ENCODE data around the gene PLEKHG4B.

PLEKHG4B gene

GRCh38 chr5:162190-162564 is 70.2 kb downstream of the PLEKHG4B start:
- TF ChIP-seq CTCF (IDR thresholded peaks at IDR 0.05; ENCODE audit: borderline replicate concordance, extremely low read depth, low read length, poor library complexity, severe bottlenecking) = no peak
- TF ChIP-seq EZH2 (IDR thresholded peaks at IDR 0.05; ENCODE audit: borderline replicate concordance, low read depth, low read length, severe bottlenecking) = no peak
- Histone ChIP-seq H3K27me3 (ENCODE audit: insufficient read depth, low read length, poor library complexity) (no peaks in the 10 kb centered on the region), H3K4me1 (ENCODE audit: insufficient read depth, low read length) (no peaks in the 10 kb centered on the region), H3K9ac (ENCODE audit: low read depth, low read length) (no peak overlapping the region), H3K27ac (ENCODE audit: low read length) (no peak overlapping the region), H3K9me3 (ENCODE audit: insufficient read depth, low read length, severe bottlenecking) (no peaks in the 10 kb centered on the region), H4K20me1 (ENCODE audit: insufficient read depth, low read length) (no peaks in the 10 kb centered on the region; the same call in 1 of the 2 replicates), H3K4me2 (ENCODE audit: insufficient read depth, low read length) (no peak overlapping the region), H2AFZ (ENCODE audit: low read depth, low read length) (no peak overlapping the region), H3K36me3 (ENCODE audit: insufficient read depth, low read length) (no peaks in the 10 kb centered on the region), H3K4me3 (ENCODE audit: low read depth in 1 of 2, low read length in 2 of 2) (no peak overlapping the region), H3K79me2 (ENCODE audit: insufficient read depth, low read length) (no peaks in the 10 kb centered on the region)
- DNase-seq (no peak), ATAC-seq (ENCODE audit: insufficient read depth, low read depth) (no peak)

DNA sequence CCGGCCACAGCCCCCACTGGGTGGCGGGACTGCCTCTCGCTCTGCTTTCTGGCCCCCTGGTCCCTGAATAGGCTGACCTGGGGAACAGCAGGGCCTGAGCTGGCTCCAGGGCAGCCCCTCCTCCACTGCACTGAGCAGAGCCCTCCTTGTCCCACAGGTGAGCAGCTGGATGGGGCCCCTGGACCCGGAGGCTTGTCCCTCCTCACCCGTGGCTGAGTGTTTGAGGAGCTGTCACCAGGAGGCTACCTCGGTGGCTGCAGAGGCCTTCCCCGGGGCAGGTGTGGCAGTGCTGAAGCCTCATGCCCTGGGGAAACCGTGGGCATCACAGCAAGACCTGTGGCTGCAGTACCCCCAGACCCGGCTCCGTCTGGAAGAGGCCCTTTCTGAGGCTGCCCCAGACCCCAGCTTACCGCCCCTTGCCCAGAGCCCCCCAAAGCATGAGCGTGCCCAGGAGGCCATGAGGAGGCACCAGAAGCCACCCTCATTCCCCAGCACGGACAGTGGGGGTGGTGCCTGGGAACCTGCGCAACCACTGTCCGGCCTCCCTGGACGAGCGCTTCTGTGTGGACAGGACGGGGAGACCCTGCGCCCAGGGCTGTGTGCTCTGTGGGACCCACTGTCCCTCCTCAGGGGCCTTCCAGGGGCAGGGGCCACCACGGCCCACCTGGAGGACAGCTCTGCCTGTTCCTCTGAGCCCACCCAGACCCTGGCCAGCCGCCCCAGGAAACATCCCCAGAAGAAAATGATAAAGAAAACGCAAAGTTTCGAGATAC is 70.8 kb downstream of the PLEKHG4B start:
- no peak overlapping the region for H3K4me3 ChIP-seq (ENCODE audit: low read depth in 1 of 2, low read length in 2 of 2)
- no peaks in the 10 kb centered on the region for H3K4me1 ChIP-seq (ENCODE audit: insufficient read depth, low read length)
- H3K79me2 ChIP-seq (ENCODE audit: insufficient read depth, low read length) = no peaks in the 10 kb centered on the region
- no peak for ATAC-seq (ENCODE audit: insufficient read depth, low read depth)
- TF ChIP-seq EZH2 (IDR thresholded peaks at IDR 0.05; ENCODE audit: borderline replicate concordance, low read depth, low read length, severe bottlenecking) = no peak
- TF ChIP-seq CTCF (IDR thresholded peaks at IDR 0.05; ENCODE audit: borderline replicate concordance, extremely low read depth, low read length, poor library complexity, severe bottlenecking) = no peak
- no peak overlapping the region for H3K9ac ChIP-seq (ENCODE audit: low read depth, low read length)
- no peak for DNase-seq
- no peaks in the 10 kb centered on the region for H3K27me3 ChIP-seq (ENCODE audit: insufficient read depth, low read length, poor library complexity)
- H4K20me1 ChIP-seq (ENCODE audit: insufficient read depth, low read length) = no peaks in the 10 kb centered on the region; the same call in 1 of the 2 replicates
- H3K27ac ChIP-seq (ENCODE audit: low read length) = no peak overlapping the region
- H3K9me3 ChIP-seq (ENCODE audit: insufficient read depth, low read length, severe bottlenecking) = no peaks in the 10 kb centered on the region
- H2AFZ ChIP-seq (ENCODE audit: low read depth, low read length) = no peak overlapping the region
- no peaks in the 10 kb centered on the region for H3K36me3 ChIP-seq (ENCODE audit: insufficient read depth, low read length)
- H3K4me2 ChIP-seq (ENCODE audit: insufficient read depth, low read length) = no peak overlapping the region

DNA sequence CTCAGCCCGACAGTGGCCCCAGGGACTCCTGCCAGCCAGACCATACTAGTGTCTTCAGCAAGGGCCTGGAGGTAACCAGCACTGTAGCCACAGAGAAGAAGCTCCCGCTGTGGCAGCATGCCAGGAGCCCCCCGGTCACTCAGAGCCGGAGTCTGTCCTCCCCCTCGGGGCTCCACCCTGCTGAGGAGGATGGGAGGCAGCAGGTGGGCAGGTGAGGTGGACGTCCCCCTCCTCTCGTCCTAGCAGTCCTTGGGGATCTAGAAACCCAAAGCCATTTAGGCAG is 71.3 kb downstream of the PLEKHG4B start:
- no peak overlapping the region for H3K27ac ChIP-seq (ENCODE audit: low read length)
- H3K9me3 ChIP-seq (ENCODE audit: insufficient read depth, low read length, severe bottlenecking) = no peaks in the 10 kb centered on the region
- no peak overlapping the region for H2AFZ ChIP-seq (ENCODE audit: low read depth, low read length)
- no peak overlapping the region for H3K9ac ChIP-seq (ENCODE audit: low read depth, low read length)
- H3K79me2 ChIP-seq (ENCODE audit: insufficient read depth, low read length) = no peaks in the 10 kb centered on the region
- ATAC-seq (ENCODE audit: insufficient read depth, low read depth) = no peak
- TF ChIP-seq CTCF (IDR thresholded peaks at IDR 0.05; ENCODE audit: borderline replicate concordance, extremely low read depth, low read length, poor library complexity, severe bottlenecking) (no peak), EZH2 (IDR thresholded peaks at IDR 0.05; ENCODE audit: borderline replicate concordance, low read depth, low read length, severe bottlenecking) (no peak)
- H3K4me1 ChIP-seq (ENCODE audit: insufficient read depth, low read length) = no peaks in the 10 kb centered on the region
- no peak for DNase-seq
- H4K20me1 ChIP-seq (ENCODE audit: insufficient read depth, low read length) = no peaks in the 10 kb centered on the region
- H3K4me2 ChIP-seq (ENCODE audit: insufficient read depth, low read length) = no peak overlapping the region
- no peak overlapping the region for H3K4me3 ChIP-seq (ENCODE audit: low read depth in 1 of 2, low read length in 2 of 2)
- no peaks in the 10 kb centered on the region for H3K36me3 ChIP-seq (ENCODE audit: insufficient read depth, low read length)
- no peaks in the 10 kb centered on the region for H3K27me3 ChIP-seq (ENCODE audit: insufficient read depth, low read length, poor library complexity)
